ENCODE results near the gene HOXA9.

- TF ChIP-seq CTCF (IDR thresholded peaks at IDR 0.05) (no peak), EP300 (IDR thresholded peaks at IDR 0.05) (no peak), POLR2A (IDR thresholded peaks at IDR 0.05) (no peak)
Observed at GRCh38 chr7:27141923-27142579, 23.3 kb downstream of the HOXA9 start.

Measured in ovary (tissue), 3 donors.